Neural cell (in vitro differentiated cells): Measurements from ENCODE around the gene TMEM232. TPM values are rescaled to one million over a fixed set of nuclear protein-coding genes. Genes with fewer than 3 reads are reported as not detected.

Source experiments
- H2AFZ ChIP-seq: fragments of 200-600, 300-800 bp; sonication (generic), shearing (Covaris generic); 2 replicates; pipeline ENCODE4 v1.6.0; 2014; ENCODE audit warnings: low read depth, mild to moderate bottlenecking, antibody characterized with exemption, low read length, moderate library complexity
- H3F3A ChIP-seq: fragments of 200-600 bp; shearing (Covaris generic); 2 replicates; pipeline ENCODE4 v1.6.1; 2016; ENCODE audit warnings: mild to moderate bottlenecking, moderate library complexity, mixed read lengths, antibody characterized with exemption, low read length; ENCODE audit not compliant: insufficient read depth, poor library complexity, severe bottlenecking
- H3K27ac ChIP-seq: fragments of 200-600, 300-800 bp; sonication (generic), shearing (Covaris generic); 2 replicates; pipeline ENCODE4 v1.5.1; 2014; ENCODE audit warnings: mild to moderate bottlenecking, low read length, moderate library complexity
- H3K27me3 ChIP-seq: fragments of 300-800, 200-600 bp; sonication (generic), shearing (Covaris generic); 2 replicates; pipeline ENCODE4 v1.6.0; 2014; ENCODE audit warnings: mild to moderate bottlenecking, low read depth, low read length, moderate library complexity; ENCODE audit not compliant: insufficient read depth
- H3K36me3 ChIP-seq: fragments of 300-800, 200-600 bp; sonication (generic), shearing (Covaris generic); 2 replicates; pipeline ENCODE4 v1.5.1; 2014; ENCODE audit warnings: mild to moderate bottlenecking, antibody characterized with exemption, low read length, moderate library complexity; ENCODE audit not compliant: insufficient read depth
- H3K4me2 ChIP-seq: fragments of 300-800, 200-600 bp; sonication (generic), shearing (Covaris generic); 2 replicates; pipeline ENCODE4 v1.6.0; 2014; ENCODE audit warnings: mild to moderate bottlenecking, low read length
- H3K4me3 ChIP-seq: fragments of 300-800, 200-600 bp; sonication (generic), shearing (Covaris generic); 2 replicates; pipeline ENCODE4 v1.5.1; 2014; ENCODE audit warnings: mild to moderate bottlenecking, low read length, moderate library complexity
- H3K79me2 ChIP-seq: fragments of 200-600 bp; shearing (Covaris generic); replicated peaks from 2 replicates; pipeline ENCODE4 v1.6.0; 2014; ENCODE audit warnings: mild to moderate bottlenecking, low read length, moderate library complexity; ENCODE audit not compliant: insufficient read depth
- H3K9ac ChIP-seq: fragments of 300-800, 200-600 bp; sonication (generic), shearing (Covaris generic); 2 replicates; pipeline ENCODE4 v1.6.1; 2016; ENCODE audit warnings: mild to moderate bottlenecking, low read length, mixed read lengths
- H3K9me2 ChIP-seq: fragments of 200-600 bp; shearing (Covaris generic); 2 replicates; pipeline ENCODE4 v1.6.1; 2016; ENCODE audit warnings: mild to moderate bottlenecking, low read length, mixed read lengths; ENCODE audit not compliant: insufficient read depth
- H3K9me3 ChIP-seq: fragments of 200-600, 300-800 bp; sonication (generic), shearing (Covaris generic); 2 replicates; pipeline ENCODE4 v1.6.1; 2016; ENCODE audit warnings: mild to moderate bottlenecking, mixed run types, low read length, moderate library complexity, mixed read lengths
- H4K20me1 ChIP-seq: fragments of 200-600 bp; shearing (Covaris generic); 2 replicates; pipeline ENCODE4 v1.6.1; 2016; ENCODE audit warnings: mild to moderate bottlenecking, mixed run types; ENCODE audit not compliant: insufficient read depth
- EP300 ChIP-seq: fragments of 450-650 bp; conservative IDR thresholded peaks from 2 replicates; pipeline ENCODE4 v1.6.1; 2014; ENCODE audit warnings: antibody characterized with exemption, mild to moderate bottlenecking, moderate library complexity; ENCODE audit not compliant: poor library complexity, severe bottlenecking
- EZH2 ChIP-seq: fragments of 200-600, 300-800 bp; shearing (Covaris generic), sonication (generic); IDR thresholded peaks from 2 replicates; pipeline ENCODE4 v1.6.1; 2014; ENCODE audit warnings: antibody characterized with exemption, low read length, borderline replicate concordance, mild to moderate bottlenecking; ENCODE audit not compliant: insufficient read depth, poor library complexity, severe bottlenecking
- MXI1 ChIP-seq: fragments of 450-650 bp; conservative IDR thresholded peaks from 2 replicates; pipeline ENCODE4 v1.6.1; 2014; ENCODE audit warnings: antibody characterized with exemption, mild to moderate bottlenecking; ENCODE audit not compliant: poor library complexity, severe bottlenecking
- POLR2AphosphoS5 ChIP-seq: IDR thresholded peaks from 2 replicates; pipeline ENCODE4 v1.6.1; 2012
- RAD21 ChIP-seq: fragments of 450-650 bp; conservative IDR thresholded peaks from 2 replicates; pipeline ENCODE4 v1.6.1; 2014; ENCODE audit warnings: antibody characterized with exemption, mild to moderate bottlenecking, moderate library complexity
- SMC3 ChIP-seq: fragments of 450-650 bp; conservative IDR thresholded peaks from 2 replicates; pipeline ENCODE4 v1.6.1; 2014; ENCODE audit warnings: antibody characterized with exemption, mild to moderate bottlenecking, moderate library complexity; ENCODE audit not compliant: poor library complexity
- TAF1 ChIP-seq: IDR thresholded peaks from 2 replicates; pipeline ENCODE4 v1.6.1; 2012; ENCODE audit warnings: low read depth
- polyA plus RNA-seq: library from polyadenylated mRNA; depleted of rRNA; stranded (reverse); fragments of >200 nt; gene quantifications from 2 replicates; pipeline ENCODE4 v1.2.3, GENCODE V29; 2014
- TF ChIP-seq, protein P1 (sequence below): fragments of 450-650 bp; IDR thresholded peaks from 2 replicates; pipeline ENCODE4 v1.5.1; 2014; ENCODE audit warnings: antibody characterized with exemption, mild to moderate bottlenecking, moderate library complexity; ENCODE audit not compliant: poor library complexity, severe bottlenecking
- TF ChIP-seq, protein P2 (sequence below): IDR thresholded peaks from 2 replicates; pipeline ENCODE4 v1.6.1; 2012; ENCODE audit warnings: borderline replicate concordance

Gene TMEM232
- polyA plus RNA-seq, 1 donor from 2014 or later: 7.4 TPM

DNA sequence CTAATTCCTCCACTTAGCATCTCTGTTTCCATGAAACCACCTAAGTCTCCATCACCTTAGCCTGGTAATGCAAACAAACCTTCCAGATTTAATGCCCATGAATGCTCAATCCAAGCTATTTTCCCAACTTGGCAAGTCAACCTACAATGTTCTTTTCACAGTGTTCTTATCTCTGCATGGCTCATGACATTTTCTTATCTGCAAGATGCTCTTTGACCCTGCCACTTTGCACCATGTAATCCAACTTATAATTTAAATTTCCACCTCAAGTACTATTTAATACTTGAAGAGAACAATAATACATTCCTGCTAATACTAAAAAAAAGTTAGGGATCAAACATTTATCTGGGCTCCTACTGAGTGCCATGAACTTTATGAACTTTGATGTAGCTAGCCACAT, 164.3 kb downstream of the TMEM232 start:
- H3F3A ChIP-seq: no peaks in the 10 kb centered on the region
- H3K36me3 ChIP-seq: no peaks in the 10 kb centered on the region
- H3K27ac ChIP-seq: no peak overlapping the region
- H3K9me3 ChIP-seq: no peaks in the 10 kb centered on the region
- no peak overlapping the region for H2AFZ ChIP-seq
- no peaks in the 10 kb centered on the region for H3K9me2 ChIP-seq
- H3K4me3 ChIP-seq: no peak overlapping the region
- H3K4me2 ChIP-seq: no peak overlapping the region
- TF ChIP-seq EZH2 (no peak), EP300 (no peak), RAD21 (no peak), TAF1 (no peak), MXI1 (no peak), POLR2AphosphoS5 (no peak), SMC3 (no peak)
- TF ChIP-seq, protein P1, sequence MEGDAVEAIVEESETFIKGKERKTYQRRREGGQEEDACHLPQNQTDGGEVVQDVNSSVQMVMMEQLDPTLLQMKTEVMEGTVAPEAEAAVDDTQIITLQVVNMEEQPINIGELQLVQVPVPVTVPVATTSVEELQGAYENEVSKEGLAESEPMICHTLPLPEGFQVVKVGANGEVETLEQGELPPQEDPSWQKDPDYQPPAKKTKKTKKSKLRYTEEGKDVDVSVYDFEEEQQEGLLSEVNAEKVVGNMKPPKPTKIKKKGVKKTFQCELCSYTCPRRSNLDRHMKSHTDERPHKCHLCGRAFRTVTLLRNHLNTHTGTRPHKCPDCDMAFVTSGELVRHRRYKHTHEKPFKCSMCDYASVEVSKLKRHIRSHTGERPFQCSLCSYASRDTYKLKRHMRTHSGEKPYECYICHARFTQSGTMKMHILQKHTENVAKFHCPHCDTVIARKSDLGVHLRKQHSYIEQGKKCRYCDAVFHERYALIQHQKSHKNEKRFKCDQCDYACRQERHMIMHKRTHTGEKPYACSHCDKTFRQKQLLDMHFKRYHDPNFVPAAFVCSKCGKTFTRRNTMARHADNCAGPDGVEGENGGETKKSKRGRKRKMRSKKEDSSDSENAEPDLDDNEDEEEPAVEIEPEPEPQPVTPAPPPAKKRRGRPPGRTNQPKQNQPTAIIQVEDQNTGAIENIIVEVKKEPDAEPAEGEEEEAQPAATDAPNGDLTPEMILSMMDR: no peak
- TF ChIP-seq, protein P2, sequence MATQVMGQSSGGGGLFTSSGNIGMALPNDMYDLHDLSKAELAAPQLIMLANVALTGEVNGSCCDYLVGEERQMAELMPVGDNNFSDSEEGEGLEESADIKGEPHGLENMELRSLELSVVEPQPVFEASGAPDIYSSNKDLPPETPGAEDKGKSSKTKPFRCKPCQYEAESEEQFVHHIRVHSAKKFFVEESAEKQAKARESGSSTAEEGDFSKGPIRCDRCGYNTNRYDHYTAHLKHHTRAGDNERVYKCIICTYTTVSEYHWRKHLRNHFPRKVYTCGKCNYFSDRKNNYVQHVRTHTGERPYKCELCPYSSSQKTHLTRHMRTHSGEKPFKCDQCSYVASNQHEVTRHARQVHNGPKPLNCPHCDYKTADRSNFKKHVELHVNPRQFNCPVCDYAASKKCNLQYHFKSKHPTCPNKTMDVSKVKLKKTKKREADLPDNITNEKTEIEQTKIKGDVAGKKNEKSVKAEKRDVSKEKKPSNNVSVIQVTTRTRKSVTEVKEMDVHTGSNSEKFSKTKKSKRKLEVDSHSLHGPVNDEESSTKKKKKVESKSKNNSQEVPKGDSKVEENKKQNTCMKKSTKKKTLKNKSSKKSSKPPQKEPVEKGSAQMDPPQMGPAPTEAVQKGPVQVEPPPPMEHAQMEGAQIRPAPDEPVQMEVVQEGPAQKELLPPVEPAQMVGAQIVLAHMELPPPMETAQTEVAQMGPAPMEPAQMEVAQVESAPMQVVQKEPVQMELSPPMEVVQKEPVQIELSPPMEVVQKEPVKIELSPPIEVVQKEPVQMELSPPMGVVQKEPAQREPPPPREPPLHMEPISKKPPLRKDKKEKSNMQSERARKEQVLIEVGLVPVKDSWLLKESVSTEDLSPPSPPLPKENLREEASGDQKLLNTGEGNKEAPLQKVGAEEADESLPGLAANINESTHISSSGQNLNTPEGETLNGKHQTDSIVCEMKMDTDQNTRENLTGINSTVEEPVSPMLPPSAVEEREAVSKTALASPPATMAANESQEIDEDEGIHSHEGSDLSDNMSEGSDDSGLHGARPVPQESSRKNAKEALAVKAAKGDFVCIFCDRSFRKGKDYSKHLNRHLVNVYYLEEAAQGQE: no peak
- H3K27me3 ChIP-seq: no peaks in the 10 kb centered on the region
- H3K9ac ChIP-seq: no peak overlapping the region
- H4K20me1 ChIP-seq: no peaks in the 10 kb centered on the region
- no peaks in the 10 kb centered on the region for H3K79me2 ChIP-seq

DNA sequence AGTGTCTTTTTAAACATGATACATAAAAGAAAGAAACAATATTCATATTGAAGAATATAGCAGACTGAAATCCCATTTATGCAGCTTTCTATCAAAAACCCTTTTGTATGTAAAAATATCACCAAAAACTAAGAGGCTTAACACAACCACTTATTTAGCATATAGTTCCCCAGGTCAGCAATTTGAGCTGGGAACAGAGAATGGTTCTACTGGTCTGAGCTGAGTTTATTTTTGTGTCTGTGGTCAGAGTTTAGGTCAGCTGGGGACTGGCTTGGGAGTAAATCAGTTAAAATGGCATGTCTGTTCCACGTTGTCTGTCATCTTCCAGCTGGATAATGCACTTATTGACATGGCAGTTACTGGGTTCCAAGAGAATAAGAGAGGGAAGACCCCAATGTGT, 165.0 kb downstream of the TMEM232 start:
- H3K9me2 ChIP-seq: no peaks in the 10 kb centered on the region
- no peak overlapping the region for H3K4me3 ChIP-seq

More for the DNA sequence above, 165.0 kb downstream of the TMEM232 start:
- H3K79me2 ChIP-seq: no peaks in the 10 kb centered on the region
- no peak overlapping the region for H3K27ac ChIP-seq
- no peaks in the 10 kb centered on the region for H3K27me3 ChIP-seq
- no peaks in the 10 kb centered on the region for H4K20me1 ChIP-seq
- no peaks in the 10 kb centered on the region for H3F3A ChIP-seq
- no peak for TF ChIP-seq SMC3
- TF ChIP-seq RAD21: no peak
- TF ChIP-seq POLR2AphosphoS5: no peak
- TF ChIP-seq EZH2: no peak
- no peak for TF ChIP-seq MXI1
- TF ChIP-seq, protein P1: no peak
- no peak for TF ChIP-seq TAF1
- no peak overlapping the region for H3K4me2 ChIP-seq
- H3K9me3 ChIP-seq: no peaks in the 10 kb centered on the region
- no peak overlapping the region for H3K9ac ChIP-seq
- no peaks in the 10 kb centered on the region for H3K36me3 ChIP-seq
- H2AFZ ChIP-seq: no peak overlapping the region
